Stimulated activated naive CD4-positive, alpha-beta T cell treated with Interleukin-2 at 50 U/mL for 16 hours (primary cell): ENCODE measurements around the gene RBM17.
"Not testable (repeated sequence)": the region's sequence is repeated elsewhere in the genome, so short reads cannot be mapped to it uniquely, and the experiment has no call there.

Experiments
- DNase-seq: peaks from one replicate; lab custom pipeline; 2025; lab: John Stamatoyannopoulos, UW

RBM17 gene

GRCh38 chr10:6080417-6080973, 8.3 kb upstream of the RBM17 start:
- no peak for DNase-seq

- DNase-seq = no peak
Measured at GRCh38 chr10:6082496-6083395, 6.1 kb upstream of the RBM17 start.

GRCh38 chr10:6083523-6084475, 5.0 kb upstream of the RBM17 start:
- peak; percentile 66 for DNase-seq

- peak; percentile 81 for DNase-seq
Measured at GRCh38 chr10:6086375-6087233, 2.2 kb upstream of the RBM17 start.

GRCh38 chr10:6089334-6090219, 743 bp downstream of the RBM17 start:
- peak; percentile 14 for DNase-seq

- DNase-seq = no peak
Measured at GRCh38 chr10:6091630-6092029, 2.8 kb downstream of the RBM17 start.

GRCh38 chr10:6092731-6093130, 3.9 kb downstream of the RBM17 start:
- no peak for DNase-seq

GRCh38 chr10:6095810-6096570, 7.2 kb downstream of the RBM17 start:
- DNase-seq = no peak

- no peak for DNase-seq
Measured at GRCh38 chr10:6097063-6097462, 8.2 kb downstream of the RBM17 start.

- DNase-seq = no peak
Measured at GRCh38 chr10:6098156-6098555, 9.3 kb downstream of the RBM17 start.

GRCh38 chr10:6100370-6100769, 11.5 kb downstream of the RBM17 start:
- no peak for DNase-seq

GRCh38 chr10:6101181-6101580, 12.3 kb downstream of the RBM17 start:
- no peak for DNase-seq

GRCh38 chr10:6102128-6102527, 13.3 kb downstream of the RBM17 start:
- DNase-seq = no peak

GRCh38 chr10:6103591-6103990, 14.8 kb downstream of the RBM17 start:
- DNase-seq = no peak

- DNase-seq = not testable (repeated sequence)
Measured at GRCh38 chr10:6107616-6108015, 18.8 kb downstream of the RBM17 start.

- no peak for DNase-seq
Measured at GRCh38 chr10:6108072-6108471, 19.2 kb downstream of the RBM17 start.

GRCh38 chr10:6108631-6109443, 20.0 kb downstream of the RBM17 start:
- no peak for DNase-seq

GRCh38 chr10:6109444-6109775, 20.6 kb downstream of the RBM17 start:
- no peak for DNase-seq

GRCh38 chr10:6110136-6110535, 21.3 kb downstream of the RBM17 start:
- no peak for DNase-seq
